SJSA1 (cell line): ENCODE results near the gene SLC35G1. TPM values are rescaled to one million over a fixed set of nuclear protein-coding genes. Genes with fewer than 3 reads are reported as not detected.
A peak's percentile ranks its signal among the peaks of the same experiment; 100 is the strongest.

Experiments
- DNase-seq, 2 experiments: peaks; one replicate each; pipeline ENCODE4 v3.0.0-alpha.2; 2015 to 2020; ENCODE audit warnings: low spot score in 2 of 2, low read depth in 1 of 2
- H3K27ac ChIP-seq: fragments of 250-450 bp; sonication (Bioruptor Pico); 2 replicates; pipeline ENCODE4 v1.5.1; 2020; ENCODE audit warnings: mild to moderate bottlenecking, moderate library complexity
- H3K27me3 ChIP-seq: fragments of 250-450 bp; sonication (Bioruptor Pico); replicated peaks from 2 replicates; pipeline ENCODE4 v1.5.1; 2020; ENCODE audit warnings: mild to moderate bottlenecking, moderate library complexity
- H3K36me3 ChIP-seq: fragments of 250-450 bp; sonication (Bioruptor Pico); 2 replicates; pipeline ENCODE4 v1.5.1; 2020; ENCODE audit warnings: mild to moderate bottlenecking
- H3K4me1 ChIP-seq: fragments of 250-450 bp; sonication (Bioruptor Pico); replicated peaks from 2 replicates; pipeline ENCODE4 v1.6.1; 2021; ENCODE audit warnings: mild to moderate bottlenecking
- H3K4me3 ChIP-seq: fragments of 250-450 bp; sonication (Bioruptor Pico); 2 replicates; pipeline ENCODE4 v1.5.1; 2020; ENCODE audit warnings: mild to moderate bottlenecking
- H3K9me3 ChIP-seq: fragments of 250-450 bp; sonication (Bioruptor Pico); replicated peaks from 2 replicates; pipeline ENCODE4 v1.5.1; 2020; ENCODE audit warnings: mild to moderate bottlenecking
- total RNA-seq: library from RNA; depleted of rRNA; stranded (reverse); fragments of >200 nt; shearing (Covaris generic); gene quantifications from 2 replicates; pipeline ENCODE4 v1.2.3, GENCODE V29; 2014

The SLC35G1 gene
- total RNA-seq, 1 experiment from 2014 or later = 16.0 TPM

DNA sequence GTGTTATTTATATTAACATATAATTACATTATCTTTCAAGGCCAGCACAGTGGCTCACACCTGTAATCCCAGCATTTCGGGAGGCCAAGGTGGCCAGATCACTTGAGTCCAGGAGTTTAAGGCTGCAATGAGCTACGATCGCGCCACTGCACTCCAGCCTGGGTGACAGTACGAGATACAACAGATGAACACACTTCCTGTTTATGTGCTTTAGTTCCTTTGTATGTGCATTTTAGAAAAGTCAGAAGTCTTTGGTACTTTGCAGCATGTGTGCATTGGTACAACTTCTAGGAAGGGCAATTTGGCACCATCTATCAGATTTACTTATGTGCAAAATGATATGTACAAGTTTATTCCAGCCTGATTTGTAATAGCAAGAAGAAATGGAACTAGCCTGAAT, 13.3 kb downstream of the SLC35G1 start:
- H3K4me3 ChIP-seq = no peak overlapping the region

DNA sequence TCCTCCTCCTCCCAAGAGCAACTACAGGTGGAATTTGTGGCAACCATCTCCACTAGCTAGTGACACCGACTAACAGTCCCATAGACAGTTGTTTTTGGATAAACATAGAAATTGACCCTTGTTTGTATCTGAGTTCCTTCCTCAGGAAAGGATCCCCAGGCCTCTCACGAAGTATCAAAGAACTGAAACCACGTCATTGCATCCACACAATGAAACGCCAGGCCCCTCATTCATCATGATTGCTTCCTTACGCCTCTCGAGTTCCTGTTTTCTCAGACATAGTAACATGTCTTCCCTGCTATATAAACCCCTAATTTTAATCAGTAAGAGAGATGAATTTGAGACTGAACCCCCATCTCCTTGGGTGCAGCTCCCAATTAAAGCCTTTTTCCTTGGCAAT, 18.1 kb downstream of the SLC35G1 start:
- Histone ChIP-seq H3K27me3 (no peaks in the 10 kb centered on the region), H3K4me3 (no peak overlapping the region), H3K36me3 (peaks cover 20% of the 10 kb centered on the region), H3K9me3 (no peaks in the 10 kb centered on the region), H3K27ac (no peak overlapping the region), H3K4me1 (no peaks in the 10 kb centered on the region)
- DNase-seq = no peak

More for the DNA sequence above, 13.3 kb downstream of the SLC35G1 start:
- Histone ChIP-seq H3K27me3 (no peaks in the 10 kb centered on the region), H3K4me1 (no peaks in the 10 kb centered on the region), H3K36me3 (peaks cover 21% of the 10 kb centered on the region), H3K9me3 (no peaks in the 10 kb centered on the region), H3K27ac (no peak overlapping the region)
- no peak for DNase-seq

DNA sequence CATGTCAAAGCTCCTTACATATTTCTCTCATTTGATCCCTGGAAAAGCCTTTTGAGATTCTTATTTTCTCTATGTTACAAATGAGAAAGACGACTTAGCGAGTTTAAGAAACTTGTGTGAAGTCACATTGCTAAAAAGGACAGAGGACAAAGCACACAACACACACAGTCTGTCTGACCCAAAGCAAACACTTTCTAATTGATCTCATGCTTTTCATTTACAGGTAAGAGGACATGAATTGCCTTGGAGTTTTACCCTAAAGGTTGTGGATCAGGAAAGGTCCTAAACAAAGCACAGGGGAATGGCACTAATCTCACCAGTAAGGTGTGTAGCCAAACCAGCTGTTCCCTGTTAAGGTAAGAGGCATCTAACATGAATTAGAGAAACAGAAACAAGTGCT, 18.7 kb downstream of the SLC35G1 start:
- H3K4me3 ChIP-seq = no peak overlapping the region
- peaks cover 15% of the 10 kb centered on the region for H3K36me3 ChIP-seq
- H3K27ac ChIP-seq = no peak overlapping the region
- no peaks in the 10 kb centered on the region for H3K4me1 ChIP-seq
- DNase-seq = no peak
- H3K27me3 ChIP-seq = no peaks in the 10 kb centered on the region
- H3K9me3 ChIP-seq = no peaks in the 10 kb centered on the region

DNA sequence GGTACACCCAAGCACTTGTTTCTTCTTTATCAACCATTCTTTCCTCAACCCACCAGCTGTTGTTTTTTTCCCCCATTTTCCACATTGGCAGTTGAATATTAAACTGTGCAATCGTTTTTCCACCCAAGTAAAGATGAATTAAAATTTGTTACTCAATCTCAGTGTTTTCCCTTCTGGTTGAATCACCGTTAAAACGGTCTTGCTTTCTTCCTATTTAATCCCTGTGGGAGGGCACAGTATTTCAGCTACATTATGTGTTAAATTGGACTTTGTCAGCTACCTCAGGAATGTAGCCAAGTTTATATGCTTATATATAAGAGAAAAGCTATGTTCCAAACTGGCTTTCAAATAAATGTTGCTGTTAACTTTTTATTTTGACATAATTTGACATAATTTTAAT, 19.9 kb downstream of the SLC35G1 start:
- H3K4me3 ChIP-seq = no peak overlapping the region
- DNase-seq = no peak
- H3K36me3 ChIP-seq = peaks cover 18% of the 10 kb centered on the region
- no peak overlapping the region for H3K27ac ChIP-seq
- no peaks in the 10 kb centered on the region for H3K4me1 ChIP-seq
- H3K9me3 ChIP-seq = no peaks in the 10 kb centered on the region
- H3K27me3 ChIP-seq = no peaks in the 10 kb centered on the region

DNA sequence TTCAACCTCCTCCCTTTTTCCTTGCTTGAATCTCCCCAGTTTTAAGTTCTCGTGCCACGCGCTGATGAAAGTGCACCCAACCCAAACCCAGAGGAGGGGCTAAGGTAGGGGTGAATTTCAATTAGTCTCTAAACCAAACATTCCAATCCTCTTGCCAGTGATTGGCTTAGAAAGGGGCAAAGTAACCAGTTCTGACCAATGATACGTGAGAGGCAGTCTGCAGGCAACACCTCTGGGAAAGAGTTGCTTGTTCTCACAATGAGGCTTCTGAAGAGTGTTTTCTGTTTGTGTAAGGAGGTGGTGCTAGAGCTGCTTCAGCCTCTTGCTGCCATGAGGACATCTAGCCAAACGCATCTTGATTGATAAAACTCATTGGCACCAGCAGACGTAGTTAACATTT, 21.8 kb downstream of the SLC35G1 start:
- Histone ChIP-seq H3K27ac (no peak overlapping the region), H3K4me1 (no peaks in the 10 kb centered on the region), H3K27me3 (no peaks in the 10 kb centered on the region), H3K9me3 (no peaks in the 10 kb centered on the region), H3K4me3 (no peak overlapping the region), H3K36me3 (peaks cover 15% of the 10 kb centered on the region)
- no peak for DNase-seq

DNA sequence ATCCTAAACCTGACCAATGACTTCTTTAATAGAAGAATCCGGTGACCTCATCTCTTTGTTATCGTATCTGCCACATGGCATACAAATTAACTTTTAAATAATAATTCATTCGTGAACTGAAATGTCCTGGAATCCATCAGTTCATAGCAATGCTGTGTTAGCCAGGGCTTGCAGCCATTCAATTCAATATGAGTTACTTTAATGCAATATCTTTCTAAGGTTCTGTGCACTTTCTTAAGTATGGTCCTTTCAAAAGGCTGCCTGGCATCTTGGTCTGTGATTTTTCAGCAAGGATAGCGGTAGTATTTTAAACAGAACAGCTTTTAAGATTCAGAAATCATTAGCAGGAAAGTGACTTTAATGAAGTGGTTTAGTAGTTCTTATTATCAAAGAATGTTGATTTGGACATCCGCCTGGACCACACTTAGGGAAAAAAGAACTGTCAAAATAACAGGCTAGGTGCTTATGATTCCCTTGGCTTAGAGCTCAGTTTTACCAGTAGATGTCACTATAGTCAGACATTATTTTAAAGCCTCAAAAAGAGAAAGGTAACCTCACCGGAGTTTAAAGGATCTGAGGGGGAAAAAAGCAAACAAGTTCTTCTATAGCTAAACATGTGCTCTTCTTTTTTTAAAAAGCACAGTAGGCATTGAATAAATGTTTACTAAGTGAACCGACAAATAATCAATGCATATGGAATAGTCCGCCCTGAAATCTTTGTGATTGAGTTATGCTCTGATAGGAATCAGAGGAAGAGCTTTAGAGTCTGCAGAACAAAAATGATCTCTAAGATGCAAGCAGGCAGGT, 22.7 kb downstream of the SLC35G1 start:
- Histone ChIP-seq H3K36me3 (peaks cover 14% of the 10 kb centered on the region), H3K27ac (no peak overlapping the region), H3K9me3 (no peaks in the 10 kb centered on the region), H3K4me3 (no peak overlapping the region), H3K27me3 (no peaks in the 10 kb centered on the region), H3K4me1 (no peaks in the 10 kb centered on the region)
- peak in 1 of 2 experiments; percentile 42 for DNase-seq

DNA sequence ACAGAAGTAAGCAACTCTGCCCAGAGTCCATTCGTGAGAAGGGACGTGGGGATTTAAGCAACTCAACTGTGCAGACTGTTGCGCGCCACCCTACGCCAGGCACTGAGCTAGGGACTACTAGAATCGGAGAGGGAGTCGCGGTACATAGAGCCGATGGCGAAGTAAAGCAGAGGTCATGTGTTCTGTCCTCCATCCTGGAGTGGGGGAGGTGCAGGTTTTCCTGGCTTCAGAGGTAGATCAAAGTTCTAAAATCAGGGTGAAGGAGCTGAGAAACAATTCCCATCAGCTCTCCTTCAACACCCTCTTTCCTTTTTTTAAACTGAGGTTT, 23.2 kb downstream of the SLC35G1 start:
- H3K36me3 ChIP-seq = peaks cover 9% of the 10 kb centered on the region; the same call in 1 of the 2 replicates
- H3K4me3 ChIP-seq = no peak overlapping the region
- DNase-seq = no peak
- H3K9me3 ChIP-seq = no peaks in the 10 kb centered on the region
- no peaks in the 10 kb centered on the region for H3K4me1 ChIP-seq
- H3K27ac ChIP-seq = no peak overlapping the region
- no peaks in the 10 kb centered on the region for H3K27me3 ChIP-seq

DNA sequence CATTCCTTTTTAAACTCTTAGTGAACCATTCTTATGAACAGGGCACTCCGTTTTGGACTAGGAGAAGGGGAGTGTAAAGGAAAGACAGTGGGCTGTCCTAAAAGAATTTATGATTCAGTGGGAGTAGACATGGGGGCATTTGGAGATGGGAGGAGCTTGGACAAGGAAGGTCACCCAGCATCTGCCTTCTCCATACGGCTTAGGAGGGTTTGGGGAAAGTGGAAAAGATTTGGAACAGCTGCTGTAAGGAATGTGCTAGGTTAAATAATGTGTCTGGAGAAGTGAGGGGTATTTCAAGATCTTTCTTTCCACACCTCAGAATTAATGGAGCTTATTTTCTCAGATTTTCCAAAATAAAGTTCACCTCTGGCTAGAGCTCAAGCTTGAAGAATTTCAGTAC, 24.0 kb downstream of the SLC35G1 start:
- DNase-seq = no peak
- no peaks in the 10 kb centered on the region for H3K4me1 ChIP-seq
- no peaks in the 10 kb centered on the region for H3K27me3 ChIP-seq
- H3K36me3 ChIP-seq = peaks cover 6% of the 10 kb centered on the region; the same call in 1 of the 2 replicates
- no peak overlapping the region for H3K4me3 ChIP-seq
- H3K27ac ChIP-seq = no peak overlapping the region
- no peaks in the 10 kb centered on the region for H3K9me3 ChIP-seq

DNA sequence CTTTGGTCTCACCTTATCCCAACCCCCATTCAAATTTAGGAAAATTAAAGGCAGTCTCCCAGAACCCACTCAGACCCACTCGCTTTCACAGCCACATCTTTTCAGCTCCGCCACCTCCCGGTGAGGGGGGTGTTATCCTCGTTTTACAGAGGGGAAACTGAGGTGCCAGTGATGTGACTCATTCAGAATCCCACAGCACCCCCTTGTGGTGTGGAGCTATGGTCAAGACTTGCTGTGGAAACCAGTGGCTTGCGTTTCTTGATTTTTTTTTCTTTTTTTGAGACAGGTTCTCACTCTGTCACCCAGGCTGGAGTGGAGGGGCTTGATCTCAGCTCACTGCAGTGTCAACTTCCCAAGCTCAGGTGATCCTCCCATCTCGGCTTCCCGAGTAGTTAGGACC, 27.6 kb downstream of the SLC35G1 start:
- Histone ChIP-seq H3K27me3 (no peaks in the 10 kb centered on the region), H3K9me3 (no peaks in the 10 kb centered on the region)
- peak; percentile 22 to 53 for DNase-seq

DNA sequence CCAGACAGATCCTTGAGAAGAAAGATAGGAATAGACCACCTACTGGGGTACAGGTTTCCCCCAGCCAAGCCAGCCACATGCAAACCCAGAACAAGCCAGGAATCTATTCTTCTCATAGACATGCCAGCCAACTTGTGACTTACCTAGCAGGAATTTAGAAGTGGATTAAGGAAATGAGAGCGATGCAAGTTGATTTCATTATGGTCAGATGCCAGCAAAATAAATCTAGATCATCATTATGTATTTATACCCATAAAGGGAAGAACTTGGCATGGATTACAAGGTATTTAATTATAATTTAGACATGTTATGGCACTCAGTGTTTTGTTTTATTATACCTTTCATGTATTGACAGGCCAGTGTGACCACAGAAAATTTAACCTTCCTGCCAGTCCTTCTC, 32.8 kb downstream of the SLC35G1 start:
- H3K27me3 ChIP-seq = no peaks in the 10 kb centered on the region
- H3K4me1 ChIP-seq = no peaks in the 10 kb centered on the region
- no peaks in the 10 kb centered on the region for H3K9me3 ChIP-seq
- DNase-seq = no peak
- no peak overlapping the region for H3K4me3 ChIP-seq
- H3K27ac ChIP-seq = no peak overlapping the region
- H3K36me3 ChIP-seq = peaks cover 8% of the 10 kb centered on the region; the same call in 1 of the 2 replicates

More for the DNA sequence above, 27.6 kb downstream of the SLC35G1 start:
- Histone ChIP-seq H3K4me3 (no peak overlapping the region), H3K36me3 (peaks cover 11% of the 10 kb centered on the region; the same call in 1 of the 2 replicates), H3K27ac (no peak overlapping the region), H3K4me1 (no peaks in the 10 kb centered on the region)

DNA sequence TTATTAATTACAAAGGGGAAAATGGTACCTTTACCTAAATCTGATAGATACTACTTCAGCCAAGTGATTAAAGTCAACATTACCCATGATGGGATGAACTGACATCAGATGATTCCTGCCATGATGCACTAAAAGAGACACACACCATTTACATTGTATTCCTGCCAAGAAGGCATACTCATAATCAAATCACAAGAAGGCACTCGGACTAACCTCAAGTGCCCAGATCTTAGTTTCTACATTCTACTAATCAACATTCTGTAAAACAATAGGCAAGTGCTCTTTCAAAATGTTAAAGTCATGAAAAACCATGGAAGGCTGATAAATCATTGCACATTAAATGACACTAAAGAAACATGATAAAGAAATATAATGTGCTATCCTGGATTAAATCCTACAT, 44.4 kb downstream of the SLC35G1 start:
- H3K4me1 ChIP-seq = 0 out of 2 replicates have a peak, but pooled peaks cover 3% of the 10 kb centered on the region
- no peaks in the 10 kb centered on the region for H3K9me3 ChIP-seq
- no peak overlapping the region for H3K27ac ChIP-seq
- no peaks in the 10 kb centered on the region for H3K36me3 ChIP-seq
- no peak overlapping the region for H3K4me3 ChIP-seq
- DNase-seq = no peak
- H3K27me3 ChIP-seq = no peaks in the 10 kb centered on the region

DNA sequence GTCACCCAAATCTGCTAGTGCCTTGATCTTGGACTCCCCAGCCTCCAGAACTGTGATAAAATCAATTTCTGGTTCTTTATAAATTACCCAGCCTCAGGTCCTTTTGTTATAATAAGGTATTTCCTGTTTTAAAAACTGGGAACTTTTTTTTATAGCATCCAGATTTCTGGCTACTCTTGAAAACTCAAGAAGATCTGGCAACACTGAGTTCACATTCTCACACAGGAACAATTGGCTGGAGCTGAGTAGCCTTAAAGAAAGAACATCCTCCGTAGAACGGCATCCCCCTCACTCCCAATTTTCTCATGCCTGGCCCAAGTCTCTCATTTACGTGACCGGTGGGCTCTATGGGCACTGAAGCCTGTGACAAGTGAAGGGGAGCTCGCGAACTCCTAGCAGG, 47.1 kb downstream of the SLC35G1 start:
- no peak overlapping the region for H3K27ac ChIP-seq
- H3K36me3 ChIP-seq = no peaks in the 10 kb centered on the region
- 0 out of 2 replicates have a peak, but pooled peaks cover 3% of the 10 kb centered on the region for H3K4me1 ChIP-seq
- H3K4me3 ChIP-seq = no peak overlapping the region
- 0 out of 2 replicates have a peak, but pooled peaks cover 2% of the 10 kb centered on the region for H3K9me3 ChIP-seq
- no peak for DNase-seq
- H3K27me3 ChIP-seq = no peaks in the 10 kb centered on the region

DNA sequence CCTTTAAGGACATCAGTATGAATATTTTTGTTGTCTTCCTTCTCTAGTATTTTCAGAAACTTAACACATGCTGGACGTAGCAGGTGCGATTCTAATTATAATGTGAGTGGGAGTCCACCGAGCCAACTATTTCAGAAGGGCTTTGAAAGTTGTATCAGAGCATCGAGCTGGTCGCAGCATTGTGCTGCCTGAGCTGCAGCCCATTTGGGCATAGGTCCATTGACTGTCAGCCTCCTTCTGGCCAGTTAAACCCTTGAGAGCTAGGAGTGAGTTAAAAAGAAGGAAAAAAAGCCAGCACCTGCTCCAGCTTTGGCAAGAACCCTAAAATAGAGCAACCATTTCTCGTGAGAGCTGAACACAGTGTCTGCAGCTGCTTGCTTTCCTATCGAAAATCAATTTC, 47.8 kb downstream of the SLC35G1 start:
- H3K36me3 ChIP-seq = no peaks in the 10 kb centered on the region
- peaks cover 4% of the 10 kb centered on the region for H3K4me1 ChIP-seq
- H3K9me3 ChIP-seq = 0 out of 2 replicates have a peak, but pooled peaks cover 2% of the 10 kb centered on the region
- no peak for DNase-seq
- no peaks in the 10 kb centered on the region for H3K27me3 ChIP-seq
- H3K4me3 ChIP-seq = no peak overlapping the region
- no peak overlapping the region for H3K27ac ChIP-seq

DNA sequence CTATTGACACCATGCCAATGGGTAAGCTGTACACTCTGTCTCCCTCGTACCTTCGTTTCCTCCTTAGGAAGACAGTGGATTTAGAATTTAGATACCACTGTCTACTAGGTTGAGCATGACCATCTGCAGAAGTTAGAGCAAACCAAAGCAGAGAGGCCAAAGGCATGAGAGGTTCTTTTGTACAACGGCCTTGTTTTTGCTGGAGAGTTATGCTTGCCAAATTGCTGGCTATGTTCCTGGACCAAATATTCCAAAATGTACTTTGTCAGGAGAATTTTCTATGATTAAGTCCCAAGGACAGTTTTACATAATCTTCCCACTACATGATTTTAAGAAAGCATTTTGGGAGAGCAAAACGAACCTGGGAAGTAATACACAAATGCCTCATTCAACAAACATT, 52.0 kb downstream of the SLC35G1 start:
- no peak overlapping the region for H3K4me3 ChIP-seq
- no peak overlapping the region for H3K27ac ChIP-seq
- H3K27me3 ChIP-seq = no peaks in the 10 kb centered on the region
- H3K9me3 ChIP-seq = 0 out of 2 replicates have a peak, but pooled peaks cover 2% of the 10 kb centered on the region
- no peaks in the 10 kb centered on the region for H3K36me3 ChIP-seq
- no peak for DNase-seq
- peaks cover 13% of the 10 kb centered on the region for H3K4me1 ChIP-seq
